HG03354 (cell line): ENCODE data around the gene ZFYVE19.

Source experiments
- ATAC-seq: cut with Tn5 transposase; IDR thresholded peaks from one replicate; pipeline ENCODE4 v1.9.1; 2021; ENCODE audit warnings: mild to moderate bottlenecking; ENCODE audit not compliant: unreplicated experiment, poor library complexity, severe bottlenecking

Gene ZFYVE19, protein sequence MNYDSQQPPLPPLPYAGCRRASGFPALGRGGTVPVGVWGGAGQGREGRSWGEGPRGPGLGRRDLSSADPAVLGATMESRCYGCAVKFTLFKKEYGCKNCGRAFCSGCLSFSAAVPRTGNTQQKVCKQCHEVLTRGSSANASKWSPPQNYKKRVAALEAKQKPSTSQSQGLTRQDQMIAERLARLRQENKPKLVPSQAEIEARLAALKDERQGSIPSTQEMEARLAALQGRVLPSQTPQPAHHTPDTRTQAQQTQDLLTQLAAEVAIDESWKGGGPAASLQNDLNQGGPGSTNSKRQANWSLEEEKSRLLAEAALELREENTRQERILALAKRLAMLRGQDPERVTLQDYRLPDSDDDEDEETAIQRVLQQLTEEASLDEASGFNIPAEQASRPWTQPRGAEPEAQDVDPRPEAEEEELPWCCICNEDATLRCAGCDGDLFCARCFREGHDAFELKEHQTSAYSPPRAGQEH

DNA sequence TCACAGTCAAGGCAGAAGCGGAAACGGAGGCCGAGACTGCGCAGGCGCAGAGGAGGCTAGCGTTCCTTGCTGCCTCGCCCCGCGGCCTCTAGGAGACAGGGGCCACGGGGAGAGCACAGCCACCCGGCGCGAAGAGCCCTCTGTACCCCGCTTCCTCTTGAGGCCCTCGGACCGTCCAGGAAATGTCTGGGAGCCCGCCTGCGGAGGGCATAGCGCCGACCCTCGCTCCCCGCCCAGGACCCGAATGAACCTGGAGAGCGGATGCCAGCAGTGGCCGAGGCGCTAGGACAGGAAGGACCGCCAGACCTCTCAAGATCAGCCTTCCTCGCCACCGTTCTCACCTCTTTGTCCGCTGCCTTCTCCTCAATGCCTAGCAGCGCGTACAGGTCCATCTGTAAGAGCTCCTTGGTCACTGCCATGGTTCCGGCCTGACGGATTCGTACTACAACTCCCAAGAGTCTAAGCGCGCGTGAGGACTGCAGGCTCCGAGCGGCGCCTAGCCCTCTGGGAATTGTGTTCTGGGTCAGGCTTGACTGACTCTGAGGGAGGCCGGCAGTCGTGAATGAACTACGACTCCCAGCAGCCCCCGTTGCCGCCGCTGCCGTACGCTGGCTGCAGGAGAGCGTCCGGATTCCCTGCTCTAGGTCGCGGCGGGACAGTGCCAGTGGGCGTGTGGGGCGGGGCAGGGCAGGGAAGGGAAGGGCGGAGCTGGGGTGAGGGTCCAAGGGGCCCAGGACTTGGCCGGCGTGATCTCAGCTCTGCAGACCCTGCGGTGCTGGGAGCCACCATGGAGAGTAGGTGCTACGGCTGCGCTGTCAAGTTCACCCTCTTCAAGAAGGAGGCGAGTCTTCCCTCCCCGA, at the start of gene ZFYVE19, which contains the start of gene DNAJC17:
TSS of gene ZFYVE19 (plus strand) at position 62 of the 860 bp plus-strand sequence. CDS start at position 563, 501 bp downstream.
TSS of gene DNAJC17 (minus strand) at position 446 of the 860 bp plus-strand sequence. CDS start at position 419, 27 bp downstream.
- ATAC-seq, result peak; percentile 96

GRCh38 chr15:40759961-40760360, 46.9 kb upstream of the ZFYVE19 start:
- ATAC-seq, result no peak

DNA sequence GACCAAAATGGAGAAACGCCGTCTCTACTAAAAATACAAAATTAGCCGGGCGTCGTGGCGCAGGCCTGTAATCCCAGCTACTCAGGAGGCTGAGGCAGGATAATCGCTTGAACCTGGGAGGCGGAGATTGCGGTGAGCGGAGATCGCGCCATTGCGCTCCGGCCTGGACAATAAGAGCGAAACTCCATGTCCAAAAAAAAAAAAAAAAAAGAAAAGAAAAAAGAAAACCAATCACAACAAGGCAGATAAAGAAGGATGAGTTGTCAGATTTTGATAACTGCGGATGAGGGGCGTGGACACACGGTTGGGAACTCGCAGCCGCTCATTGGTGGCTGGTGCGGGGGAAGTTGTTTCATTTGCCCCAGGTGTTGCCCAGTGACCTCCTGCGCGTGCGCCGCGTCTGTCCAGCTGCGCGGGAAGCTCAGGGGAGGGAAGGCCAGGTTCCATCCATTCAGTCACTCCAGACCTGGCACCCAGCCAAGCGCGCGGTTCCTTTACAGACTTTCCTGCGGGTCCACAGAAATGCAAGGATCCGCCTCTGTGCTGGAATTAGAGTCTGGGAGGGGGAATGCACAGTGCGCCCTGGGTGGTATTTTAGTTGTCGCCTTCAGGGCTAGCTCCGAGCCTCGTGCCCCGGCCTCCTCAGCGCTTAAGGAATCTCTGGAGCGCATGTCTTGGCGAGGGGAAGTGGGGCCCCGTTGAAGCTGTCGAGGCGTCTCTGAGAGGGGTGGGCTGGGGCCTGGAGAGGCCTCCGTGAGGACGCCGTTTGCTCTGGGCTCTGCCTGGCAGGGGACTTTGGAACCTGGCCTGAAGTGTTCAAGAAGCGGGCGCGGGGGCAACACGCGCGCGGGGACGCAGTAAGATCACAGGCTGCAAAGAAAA, 43.7 kb upstream of the ZFYVE19 start:
- ATAC-seq, result peak; percentile 3

- peak; percentile 41 for ATAC-seq
Observed at GRCh38 chr15:40763801-40764628, 42.9 kb upstream of the ZFYVE19 start, which contains the start of gene GCHFR. GCHFR (plus strand) TSS chr15:40764068; CDS start chr15:40764181, 113 bp downstream.

GRCh38 chr15:40764629-40765103, 42.2 kb upstream of the ZFYVE19 start:
- no peak for ATAC-seq

DNA sequence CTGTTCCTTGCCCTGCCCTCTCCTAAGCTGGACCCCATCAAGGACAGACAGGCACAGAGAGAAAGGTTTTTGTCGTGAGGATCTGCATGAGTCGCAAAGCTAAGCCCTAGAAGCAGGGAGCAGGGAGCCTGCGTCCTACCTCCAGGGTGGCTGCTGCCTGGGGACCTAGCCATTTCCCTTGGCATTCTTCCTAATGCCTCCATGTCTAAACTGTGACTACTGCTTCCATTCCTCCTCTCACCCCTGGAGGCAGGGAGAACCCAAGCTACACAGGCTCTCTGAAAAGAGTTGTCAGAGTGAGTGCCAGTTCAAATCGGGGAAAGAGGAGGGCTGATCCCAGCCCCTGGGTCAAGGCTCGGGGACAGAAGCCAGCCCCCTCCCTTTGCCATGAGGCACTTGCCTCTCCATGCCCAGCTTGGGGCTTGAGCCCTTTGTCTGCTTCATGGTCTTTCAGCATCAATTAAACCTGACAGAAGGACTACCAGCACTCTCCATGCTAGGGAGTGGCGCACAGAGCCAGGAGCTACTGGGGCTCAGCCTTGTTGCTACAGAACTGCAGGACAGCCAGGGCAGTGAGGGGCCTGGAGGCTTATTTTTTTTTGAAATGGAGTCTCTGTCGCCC, 40.6 kb upstream of the ZFYVE19 start:
- no peak for ATAC-seq

DNA sequence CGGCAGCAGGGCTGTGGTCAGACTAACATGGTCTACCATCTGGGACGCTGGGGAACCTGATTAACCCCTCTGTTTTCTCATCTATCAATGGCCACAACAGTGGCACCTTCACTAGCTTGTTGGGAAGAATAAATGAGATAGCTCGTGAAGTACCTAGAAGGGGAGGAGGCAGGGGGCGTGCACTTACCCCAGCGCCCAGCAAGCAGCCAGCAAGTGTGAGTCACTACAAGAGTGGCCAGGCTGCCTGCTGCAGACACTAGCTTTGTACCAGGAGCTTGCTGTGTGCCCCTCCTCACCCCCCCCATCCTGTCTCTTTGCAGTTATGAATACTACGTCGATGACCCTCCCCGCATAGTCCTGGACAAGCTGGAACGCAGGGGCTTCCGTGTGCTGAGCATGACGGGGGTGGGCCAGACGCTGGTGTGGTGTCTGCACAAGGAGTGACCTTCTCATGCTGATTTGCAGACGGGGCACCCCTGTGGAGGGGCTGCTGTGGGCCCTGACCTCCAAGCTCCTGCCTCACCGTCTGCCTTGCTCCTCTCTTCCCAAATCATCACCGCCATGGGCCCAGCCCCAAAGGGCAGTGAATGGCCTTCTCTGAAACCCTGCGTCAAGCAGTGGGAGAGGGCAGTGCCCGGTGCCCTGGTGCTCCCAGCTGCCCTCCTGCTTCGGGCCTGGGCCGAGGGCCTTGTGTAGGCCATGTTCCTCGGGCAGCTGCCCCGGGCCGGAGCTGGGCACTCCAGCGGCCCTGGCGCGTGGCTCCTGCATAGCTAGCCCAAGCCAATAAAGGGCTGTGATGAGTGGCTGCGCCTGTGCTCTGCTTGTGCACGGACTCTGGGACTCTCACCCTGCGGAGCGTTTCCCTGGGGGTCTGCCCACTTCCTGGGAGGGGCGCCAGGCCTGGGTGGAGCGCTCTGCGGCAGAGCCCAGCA, 39.7 kb upstream of the ZFYVE19 start:
- no peak for ATAC-seq

- ATAC-seq, result no peak
Observed at GRCh38 chr15:40767838-40768500, 38.9 kb upstream of the ZFYVE19 start.

DNA sequence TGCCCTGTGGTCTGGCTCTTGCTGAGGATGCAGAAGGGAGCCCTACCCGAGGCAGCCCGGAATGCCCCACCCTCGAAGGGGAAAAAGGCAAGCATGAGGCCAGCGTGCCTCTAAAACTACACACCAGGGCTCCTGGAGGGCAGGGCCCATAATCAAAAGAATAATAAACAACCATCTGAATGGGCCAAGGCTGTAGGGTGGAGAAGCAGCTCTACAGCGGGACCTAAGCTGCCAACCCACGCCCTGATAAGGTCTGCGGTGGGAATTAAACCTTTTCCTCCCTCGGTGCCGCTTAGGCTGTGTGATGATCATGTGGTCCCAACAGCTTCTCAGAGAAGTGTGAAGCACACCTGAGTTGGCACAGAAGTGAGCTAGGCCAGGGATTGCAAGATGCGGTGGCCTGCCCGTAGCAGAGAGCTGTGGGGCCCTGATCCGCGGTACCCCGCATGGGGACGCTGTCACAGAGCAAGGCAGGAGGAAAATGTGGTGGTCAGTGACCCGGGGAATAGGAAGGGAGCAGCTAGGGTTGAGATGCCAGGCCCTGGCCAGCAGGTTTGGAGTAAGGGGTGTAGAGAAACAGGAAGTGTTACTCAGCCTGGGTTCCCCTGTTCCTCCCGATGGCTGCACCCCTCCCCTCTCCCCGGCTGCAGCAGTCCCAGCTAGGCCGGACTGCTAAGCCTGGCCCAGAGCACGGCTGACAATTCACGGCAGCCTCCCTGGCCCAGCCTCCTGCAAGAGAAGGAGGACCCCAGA, 38.2 kb upstream of the ZFYVE19 start:
- ATAC-seq, result peak; percentile 3

DNA sequence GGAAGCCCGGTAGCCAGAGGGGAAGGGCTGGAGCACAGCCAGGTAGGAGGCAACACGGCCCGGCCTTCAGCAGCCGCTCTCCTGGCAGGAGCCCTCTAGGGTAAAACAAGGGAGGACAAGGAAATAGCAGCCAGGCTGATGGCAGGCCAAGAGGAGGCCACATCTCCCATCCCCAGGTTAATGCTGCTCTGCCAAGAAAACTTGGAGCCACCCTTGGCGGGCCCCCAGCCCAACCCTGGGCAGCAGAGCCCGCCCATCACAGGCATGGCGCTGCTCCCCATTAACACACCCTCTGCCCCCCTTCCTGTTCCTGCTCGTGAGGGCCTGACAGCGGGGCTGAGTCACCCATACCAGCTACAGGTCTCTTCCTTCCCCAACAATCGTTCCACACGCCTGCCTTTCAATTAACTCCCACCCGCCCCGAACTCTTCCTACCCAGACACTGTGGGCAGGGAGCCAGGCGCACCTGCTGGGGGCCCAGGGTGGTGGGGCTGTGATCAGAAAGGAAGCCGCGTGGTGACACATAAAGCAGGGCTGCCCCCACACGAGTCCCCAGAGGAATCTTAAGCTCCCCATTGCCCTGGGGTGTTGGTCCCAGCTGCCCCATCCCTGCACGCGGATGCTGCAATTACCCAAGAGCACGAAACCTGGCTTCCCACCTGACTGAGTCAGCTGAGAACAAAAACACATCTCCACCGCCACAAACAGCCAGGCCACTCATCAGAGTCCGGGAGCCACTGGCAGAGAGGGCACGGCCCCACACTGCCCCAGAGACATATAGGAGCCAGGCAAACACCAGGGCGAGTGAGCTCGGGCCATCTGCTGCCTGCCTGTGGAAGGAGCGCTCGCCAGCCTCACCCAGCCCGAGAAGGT, 37.4 kb upstream of the ZFYVE19 start, which contains the start of gene C15orf62:
TSS of gene C15orf62 (plus strand) at position 707 of the 873 bp plus-strand sequence. CDS start 516 bp downstream, outside the sequence.
- peak; percentile 56 for ATAC-seq

GRCh38 chr15:40770147-40770721, 36.7 kb upstream of the ZFYVE19 start:
- ATAC-seq, result no peak

DNA sequence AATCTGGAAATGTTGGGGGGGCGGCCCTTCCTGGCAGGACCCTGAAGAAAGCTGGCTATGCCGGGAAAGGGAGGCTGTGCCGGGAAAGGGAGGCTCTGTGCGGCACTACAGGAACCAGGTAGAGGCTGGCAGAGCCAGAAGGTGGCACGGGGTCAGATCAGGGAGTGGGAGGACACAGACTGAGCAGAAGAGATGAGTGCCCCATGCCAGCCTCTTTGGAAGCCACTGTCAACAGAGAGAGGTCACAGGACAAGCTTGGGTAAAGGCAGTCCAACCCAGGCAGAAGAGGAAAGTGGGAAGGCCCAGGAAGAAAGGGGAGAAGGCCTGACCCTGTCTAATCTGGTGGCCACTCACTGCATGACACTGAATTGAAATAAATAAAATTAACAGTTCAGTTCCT, 35.6 kb upstream of the ZFYVE19 start:
- no peak for ATAC-seq

DNA sequence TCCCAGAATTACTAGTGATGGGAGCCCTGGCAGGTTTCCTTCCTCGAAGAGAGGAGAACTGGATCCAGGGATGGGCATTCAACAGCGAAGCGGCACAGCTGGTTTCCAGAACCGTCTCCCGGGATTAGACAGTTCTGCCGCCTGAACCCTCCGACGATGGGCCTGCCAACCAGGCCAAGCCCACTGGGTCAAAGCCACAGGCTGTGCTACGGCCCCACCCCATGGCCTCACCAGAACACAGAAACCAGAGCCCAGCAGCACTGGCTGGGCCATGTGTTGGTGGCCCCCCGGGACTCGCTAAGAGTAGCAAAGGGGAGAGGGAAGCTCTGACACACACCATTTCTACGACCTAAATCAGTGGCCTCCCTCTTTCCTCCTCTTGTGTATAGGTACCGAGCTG, 34.9 kb upstream of the ZFYVE19 start:
- no peak for ATAC-seq

DNA sequence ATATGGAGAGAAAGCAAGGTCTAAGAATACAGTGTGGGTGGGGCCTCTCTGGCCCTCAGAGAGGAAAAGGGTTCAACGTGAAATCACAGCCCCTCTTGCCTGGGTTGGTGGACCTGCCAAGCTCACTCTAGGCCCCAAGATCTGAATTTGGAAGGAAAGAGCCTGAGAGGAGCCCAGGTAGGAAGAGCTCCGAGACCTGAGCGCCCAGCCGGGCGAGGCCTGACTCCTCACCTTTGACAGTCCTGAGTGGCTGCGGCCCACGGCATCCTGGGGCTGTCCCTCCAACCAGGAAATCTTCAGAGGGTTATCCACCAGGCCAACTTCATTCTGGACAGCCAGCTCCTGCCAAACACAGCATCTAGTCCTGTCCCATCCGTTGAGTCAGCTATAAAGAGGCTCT, 33.4 kb upstream of the ZFYVE19 start:
- ATAC-seq, result no peak
